NCI-H526 treated with DMSO at 0.1 percent for 48 hours (cell line): ENCODE data around the gene TMEM223.
"Not testable (repeated sequence)": the region's sequence is repeated elsewhere in the genome, so short reads cannot be mapped to it uniquely, and the experiment has no call there.

Experiments
- DNase-seq: peaks from one replicate; lab custom pipeline; 2025; lab: John Stamatoyannopoulos, UW

TMEM223 gene

GRCh38 chr11:62791501-62792201 lies at the start of gene TMEM223:
TSS of gene TMEM223 (minus strand) at chr11:62792006. CDS start at chr11:62791994, 12 bp downstream.
- peak; percentile 41 for DNase-seq

GRCh38 chr11:62840721-62841360 lies 49.0 kb upstream of the TMEM223 start:
- DNase-seq, result peak; percentile 98

- DNase-seq, result peak; percentile 94
Measured at GRCh38 chr11:62839050-62839945, 47.5 kb upstream of the TMEM223 start, which contains the start of gene WDR74. TSS of gene WDR74 (minus strand) at chr11:62839590. CDS start at chr11:62839570, 20 bp downstream.

GRCh38 chr11:62835336-62835735 lies 43.5 kb upstream of the TMEM223 start:
- no peak for DNase-seq

- DNase-seq, result no peak
Measured at GRCh38 chr11:62832336-62833234, 40.8 kb upstream of the TMEM223 start, which contains the start of gene TEX54. TSS of gene TEX54 (minus strand) at chr11:62832841.

- peak; percentile 97 for DNase-seq
Measured at GRCh38 chr11:62831520-62832335, 39.9 kb upstream of the TMEM223 start, which contains the start of gene STX5. TSS of gene STX5 (minus strand) at chr11:62832051. CDS start at chr11:62831243, 808 bp downstream.

GRCh38 chr11:62830904-62831519 lies 39.2 kb upstream of the TMEM223 start:
- no peak for DNase-seq

GRCh38 chr11:62828130-62828529 lies 36.3 kb upstream of the TMEM223 start:
- DNase-seq, result not testable (repeated sequence)

GRCh38 chr11:62823677-62824076 lies 31.9 kb upstream of the TMEM223 start:
- DNase-seq, result no peak

- DNase-seq, result no peak
Measured at GRCh38 chr11:62817129-62817528, 25.3 kb upstream of the TMEM223 start.

- no peak for DNase-seq
Measured at GRCh38 chr11:62816557-62816956, 24.8 kb upstream of the TMEM223 start.

GRCh38 chr11:62811659-62812058 lies 19.9 kb upstream of the TMEM223 start:
- no peak for DNase-seq

- no peak for DNase-seq
Measured at GRCh38 chr11:62810748-62811147, 18.9 kb upstream of the TMEM223 start.

- no peak for DNase-seq
Measured at GRCh38 chr11:62806611-62807121, 14.9 kb upstream of the TMEM223 start.

- no peak for DNase-seq
Measured at GRCh38 chr11:62805961-62806441, 14.2 kb upstream of the TMEM223 start.

GRCh38 chr11:62805076-62805892 lies 13.5 kb upstream of the TMEM223 start, which contains the start of gene NXF1:
TSS of gene NXF1 (minus strand) at chr11:62805440. CDS start at chr11:62805356, 84 bp downstream.
- DNase-seq, result peak; percentile 93

GRCh38 chr11:62804310-62805075 lies 12.7 kb upstream of the TMEM223 start:
- DNase-seq, result no peak

- no peak for DNase-seq
Measured at GRCh38 chr11:62801071-62801470, 9.3 kb upstream of the TMEM223 start.
